ENCODE data around the gene B3GNT9. TPM values are rescaled to one million over a fixed set of nuclear protein-coding genes. Genes with fewer than 3 reads are reported as not detected.

Gene B3GNT9
- polyA plus RNA-seq, 1 experiment: 18.6 TPM

- H3K27me3 ChIP-seq (ENCODE audit: control insufficient read depth, insufficient read depth, low read length): no peaks in the 10 kb centered on the region
- H3K4me3 ChIP-seq (ENCODE audit: low read depth, low read length): no peak overlapping the region
- peak overlapping the region; percentile 68 for H3K27ac ChIP-seq (ENCODE audit: low read depth, low read length)
- POLR2A ChIA-PET: no interaction called here
- CTCF ChIA-PET: interaction anchor here (0.5 to 2.5 kb wide), 5 partner anchors 11 to 285 kb away, joined by 3 to 10 read pairs (median 3); partner anchors contain the start of genes CES3 and NAE1
- DNase-seq (ENCODE audit: low read depth, low spot score): peak; percentile 61
- TF ChIP-seq, protein P1, sequence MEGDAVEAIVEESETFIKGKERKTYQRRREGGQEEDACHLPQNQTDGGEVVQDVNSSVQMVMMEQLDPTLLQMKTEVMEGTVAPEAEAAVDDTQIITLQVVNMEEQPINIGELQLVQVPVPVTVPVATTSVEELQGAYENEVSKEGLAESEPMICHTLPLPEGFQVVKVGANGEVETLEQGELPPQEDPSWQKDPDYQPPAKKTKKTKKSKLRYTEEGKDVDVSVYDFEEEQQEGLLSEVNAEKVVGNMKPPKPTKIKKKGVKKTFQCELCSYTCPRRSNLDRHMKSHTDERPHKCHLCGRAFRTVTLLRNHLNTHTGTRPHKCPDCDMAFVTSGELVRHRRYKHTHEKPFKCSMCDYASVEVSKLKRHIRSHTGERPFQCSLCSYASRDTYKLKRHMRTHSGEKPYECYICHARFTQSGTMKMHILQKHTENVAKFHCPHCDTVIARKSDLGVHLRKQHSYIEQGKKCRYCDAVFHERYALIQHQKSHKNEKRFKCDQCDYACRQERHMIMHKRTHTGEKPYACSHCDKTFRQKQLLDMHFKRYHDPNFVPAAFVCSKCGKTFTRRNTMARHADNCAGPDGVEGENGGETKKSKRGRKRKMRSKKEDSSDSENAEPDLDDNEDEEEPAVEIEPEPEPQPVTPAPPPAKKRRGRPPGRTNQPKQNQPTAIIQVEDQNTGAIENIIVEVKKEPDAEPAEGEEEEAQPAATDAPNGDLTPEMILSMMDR (IDR thresholded peaks at IDR 0.05; ENCODE audit: low read depth, low read length): no peak
- H3K9me3 ChIP-seq (ENCODE audit: control insufficient read depth, insufficient read depth, low read length): no peaks in the 10 kb centered on the region; the same call in 1 of the 2 replicates
These were observed 35.2 kb downstream of the B3GNT9 start for GRCh38 chr16:67115639-67116038.

DNA sequence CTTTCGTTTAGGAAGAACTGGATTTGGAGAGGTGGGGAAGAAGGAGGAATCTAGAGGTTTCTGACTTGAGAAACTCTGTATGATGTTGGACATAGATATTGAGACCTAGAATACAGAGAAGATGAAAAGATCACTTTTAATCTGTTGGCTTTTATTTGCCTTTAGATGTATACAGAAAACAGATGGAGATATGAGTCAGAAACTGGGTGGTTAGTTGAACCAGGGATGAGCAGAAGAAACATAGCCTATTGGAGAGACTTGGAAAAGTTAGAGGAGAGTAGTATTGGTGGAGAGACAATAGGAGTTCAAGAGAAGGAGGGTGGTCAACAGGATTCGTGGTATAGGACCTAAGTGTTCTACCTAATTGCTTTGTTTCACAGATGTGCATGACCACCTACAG is 36.0 kb downstream of the B3GNT9 start:
- Histone ChIP-seq H3K4me3 (ENCODE audit: low read depth, low read length) (no peak overlapping the region), H3K27me3 (ENCODE audit: control insufficient read depth, insufficient read depth, low read length) (no peaks in the 10 kb centered on the region), H3K9me3 (ENCODE audit: control insufficient read depth, insufficient read depth, low read length) (no peaks in the 10 kb centered on the region; the same call in 1 of the 2 replicates), H3K27ac (ENCODE audit: low read depth, low read length) (no peak overlapping the region)
- DNase-seq (ENCODE audit: low read depth, low spot score): no peak
- ChIA-PET CTCF (interaction anchor here (0.7 to 2.5 kb wide), 3 partner anchors 14 to 162 kb away, joined by 3 to 10 read pairs (median 6); no protein-coding TSS in a partner anchor), POLR2A (no interaction called here)
- TF ChIP-seq, protein P1 (IDR thresholded peaks at IDR 0.05; ENCODE audit: low read depth, low read length): no peak

DNA sequence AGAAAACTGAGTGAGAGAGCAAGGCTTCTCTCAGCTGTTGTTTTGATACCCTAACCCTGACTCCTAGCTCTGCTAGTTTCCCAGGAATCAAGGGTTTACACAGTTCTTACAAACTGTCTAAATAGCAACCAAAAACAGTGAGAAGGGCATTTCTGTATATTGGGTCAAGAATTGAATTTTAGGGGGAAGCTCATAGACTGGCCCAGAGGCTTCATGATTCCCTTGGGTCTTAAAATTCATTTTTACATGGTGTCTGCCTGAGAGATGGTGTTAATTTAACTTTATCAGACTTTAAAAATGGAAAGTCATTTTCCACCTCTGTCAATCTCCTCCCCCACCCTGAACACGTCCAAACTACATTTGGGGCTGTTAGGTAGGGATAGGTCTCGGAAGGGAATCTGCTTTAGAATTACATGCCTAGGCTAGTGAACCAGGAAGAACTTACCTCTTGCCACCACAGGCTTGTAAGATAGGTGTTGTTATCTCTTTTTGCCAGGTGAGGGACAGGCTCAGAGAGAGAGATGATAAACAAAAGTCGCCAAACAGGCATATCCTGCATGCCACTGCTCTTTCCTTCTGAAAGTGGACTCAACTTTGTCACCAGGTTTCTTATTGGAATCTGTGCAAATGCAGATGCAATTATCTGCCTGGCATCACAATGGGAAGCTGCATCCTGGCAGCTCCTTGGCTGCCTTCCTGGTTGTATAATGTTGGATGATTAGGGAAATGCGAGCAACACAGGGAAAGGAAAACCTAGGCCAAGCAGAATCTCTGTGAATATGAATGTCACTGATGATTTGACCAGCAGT is 38.0 kb downstream of the B3GNT9 start:
- Histone ChIP-seq H3K4me3 (ENCODE audit: low read depth, low read length) (no peak overlapping the region), H3K27ac (ENCODE audit: low read depth, low read length) (no peak overlapping the region), H3K27me3 (ENCODE audit: control insufficient read depth, insufficient read depth, low read length) (no peaks in the 10 kb centered on the region), H3K9me3 (ENCODE audit: control insufficient read depth, insufficient read depth, low read length) (no peaks in the 10 kb centered on the region; the same call in 1 of the 2 replicates)
- TF ChIP-seq, protein P1 (IDR thresholded peaks at IDR 0.05; ENCODE audit: low read depth, low read length): no peak
- ChIA-PET CTCF (interaction anchor here (0.5 to 3.2 kb wide), 4 partner anchors 10 to 245 kb away, joined by 3 to 12 read pairs (median 4); no protein-coding TSS in a partner anchor), POLR2A (no interaction called here)
- DNase-seq (ENCODE audit: low read depth, low spot score): no peak

GRCh38 chr16:67111951-67112444 is 38.8 kb downstream of the B3GNT9 start:
- Histone ChIP-seq H3K9me3 (ENCODE audit: control insufficient read depth, insufficient read depth, low read length) (no peaks in the 10 kb centered on the region; the same call in 1 of the 2 replicates), H3K27me3 (ENCODE audit: control insufficient read depth, insufficient read depth, low read length) (no peaks in the 10 kb centered on the region), H3K27ac (ENCODE audit: low read depth, low read length) (no peak overlapping the region), H3K4me3 (ENCODE audit: low read depth, low read length) (no peak overlapping the region)
- TF ChIP-seq, protein P1 (IDR thresholded peaks at IDR 0.05; ENCODE audit: low read depth, low read length): no peak
- ChIA-PET POLR2A (no interaction called here), CTCF (interaction anchor here (0.6 to 3.2 kb wide), 4 partner anchors 43 to 402 kb away, joined by 3 to 12 read pairs (median 6); no protein-coding TSS in a partner anchor)
- no peak for DNase-seq (ENCODE audit: low read depth, low spot score)
